Glutamatergic neuron (in vitro differentiated cells): ENCODE results near the gene RASAL2. TPM values are rescaled to one million over a fixed set of nuclear protein-coding genes. Genes with fewer than 3 reads are reported as not detected.

Experiments used
- DNase-seq: peaks from one replicate; pipeline ENCODE4 v3.0.0; 2022
- H3K27ac Mint-ChIP-seq: one replicate; pipeline ENCODE4 v1.8.0; 2020; ENCODE audit warnings: mild to moderate bottlenecking, mixed read lengths, inconsistent platforms; ENCODE audit not compliant: unreplicated experiment
- H3K27me3 Mint-ChIP-seq: one replicate; pipeline ENCODE4 v1.8.0; 2020; ENCODE audit warnings: mild to moderate bottlenecking, moderate library complexity, mixed read lengths, inconsistent platforms; ENCODE audit not compliant: unreplicated experiment
- H3K36me3 Mint-ChIP-seq: one replicate; pipeline ENCODE4 v1.8.0; 2020; ENCODE audit warnings: mild to moderate bottlenecking, mixed read lengths, inconsistent platforms; ENCODE audit not compliant: unreplicated experiment
- H3K4me1 Mint-ChIP-seq: one replicate; pipeline ENCODE4 v1.8.0; 2020; ENCODE audit warnings: mild to moderate bottlenecking, low read depth, mixed read lengths, inconsistent platforms; ENCODE audit not compliant: unreplicated experiment
- H3K4me3 Mint-ChIP-seq: one replicate; pipeline ENCODE4 v1.8.0; 2020; ENCODE audit warnings: mild to moderate bottlenecking, mixed read lengths, inconsistent platforms; ENCODE audit not compliant: unreplicated experiment
- H3K9me3 Mint-ChIP-seq: one replicate; pipeline ENCODE4 v1.8.0; 2020; ENCODE audit warnings: mild to moderate bottlenecking, moderate library complexity, mixed read lengths, inconsistent platforms; ENCODE audit not compliant: unreplicated experiment
- total RNA-seq: library from RNA; stranded (reverse); fragmentation: NEBNext Ultra II Directional; extraction: Animal tissue kit (Norgen Biotek cat#: 25700); gene quantifications from one replicate; pipeline ENCODE4 v1.2.1, GENCODE V29; 2021; ENCODE audit not compliant: unreplicated experiment
- TF ChIP-seq, protein P1 (sequence below): fragments of 200-600 bp; sonication (generic); IDR thresholded peaks from one replicate; pipeline ENCODE4 v1.5.0; 2021; ENCODE audit not compliant: partially characterized antibody, unreplicated experiment

RASAL2 gene
- total RNA-seq, 1 donor from 2014 or later, result 12.4 TPM

- H3K27ac Mint-ChIP-seq, result no peak overlapping the region
- H3K9me3 Mint-ChIP-seq, result no peaks in the 10 kb centered on the region
- no peaks in the 10 kb centered on the region for H3K27me3 Mint-ChIP-seq
- no peaks in the 10 kb centered on the region for H3K36me3 Mint-ChIP-seq
- H3K4me1 Mint-ChIP-seq, result no peaks in the 10 kb centered on the region
- no peak overlapping the region for H3K4me3 Mint-ChIP-seq
- TF ChIP-seq, protein P1, sequence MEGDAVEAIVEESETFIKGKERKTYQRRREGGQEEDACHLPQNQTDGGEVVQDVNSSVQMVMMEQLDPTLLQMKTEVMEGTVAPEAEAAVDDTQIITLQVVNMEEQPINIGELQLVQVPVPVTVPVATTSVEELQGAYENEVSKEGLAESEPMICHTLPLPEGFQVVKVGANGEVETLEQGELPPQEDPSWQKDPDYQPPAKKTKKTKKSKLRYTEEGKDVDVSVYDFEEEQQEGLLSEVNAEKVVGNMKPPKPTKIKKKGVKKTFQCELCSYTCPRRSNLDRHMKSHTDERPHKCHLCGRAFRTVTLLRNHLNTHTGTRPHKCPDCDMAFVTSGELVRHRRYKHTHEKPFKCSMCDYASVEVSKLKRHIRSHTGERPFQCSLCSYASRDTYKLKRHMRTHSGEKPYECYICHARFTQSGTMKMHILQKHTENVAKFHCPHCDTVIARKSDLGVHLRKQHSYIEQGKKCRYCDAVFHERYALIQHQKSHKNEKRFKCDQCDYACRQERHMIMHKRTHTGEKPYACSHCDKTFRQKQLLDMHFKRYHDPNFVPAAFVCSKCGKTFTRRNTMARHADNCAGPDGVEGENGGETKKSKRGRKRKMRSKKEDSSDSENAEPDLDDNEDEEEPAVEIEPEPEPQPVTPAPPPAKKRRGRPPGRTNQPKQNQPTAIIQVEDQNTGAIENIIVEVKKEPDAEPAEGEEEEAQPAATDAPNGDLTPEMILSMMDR, result no peak
- no peak for DNase-seq
Observed at GRCh38 chr1:178143730-178144690, 50.1 kb downstream of the RASAL2 start.

DNA sequence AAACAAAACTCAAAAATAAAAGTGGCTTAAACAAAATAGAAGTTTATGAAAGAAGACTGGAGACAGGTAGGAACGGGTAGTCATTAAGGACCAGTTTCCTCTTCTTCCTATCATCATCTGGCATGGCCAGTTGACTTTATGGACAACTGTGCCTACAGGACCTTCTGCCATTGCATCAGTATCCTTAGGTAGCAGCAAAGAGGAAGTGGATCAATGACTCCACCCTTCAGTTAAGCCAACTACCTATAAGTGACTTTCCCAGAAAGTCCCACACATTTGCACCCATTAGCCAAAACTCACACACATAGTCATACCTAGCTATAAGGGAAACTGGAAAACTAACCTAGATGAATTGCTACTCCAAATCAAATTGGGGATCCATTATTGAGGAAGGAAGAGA, 51.7 kb downstream of the RASAL2 start:
- Mint-ChIP-seq H3K27ac (no peak overlapping the region), H3K4me1 (no peaks in the 10 kb centered on the region), H3K4me3 (no peak overlapping the region), H3K27me3 (no peaks in the 10 kb centered on the region), H3K36me3 (no peaks in the 10 kb centered on the region), H3K9me3 (no peaks in the 10 kb centered on the region)
- no peak for DNase-seq
- TF ChIP-seq, protein P1, result no peak

- H3K27ac Mint-ChIP-seq, result no peak overlapping the region
- no peaks in the 10 kb centered on the region for H3K27me3 Mint-ChIP-seq
- no peak overlapping the region for H3K4me3 Mint-ChIP-seq
- no peaks in the 10 kb centered on the region for H3K36me3 Mint-ChIP-seq
- no peak for DNase-seq
- no peaks in the 10 kb centered on the region for H3K4me1 Mint-ChIP-seq
- H3K9me3 Mint-ChIP-seq, result no peaks in the 10 kb centered on the region
- TF ChIP-seq, protein P1, result no peak
Observed at GRCh38 chr1:178146436-178146835, 52.5 kb downstream of the RASAL2 start.

DNA sequence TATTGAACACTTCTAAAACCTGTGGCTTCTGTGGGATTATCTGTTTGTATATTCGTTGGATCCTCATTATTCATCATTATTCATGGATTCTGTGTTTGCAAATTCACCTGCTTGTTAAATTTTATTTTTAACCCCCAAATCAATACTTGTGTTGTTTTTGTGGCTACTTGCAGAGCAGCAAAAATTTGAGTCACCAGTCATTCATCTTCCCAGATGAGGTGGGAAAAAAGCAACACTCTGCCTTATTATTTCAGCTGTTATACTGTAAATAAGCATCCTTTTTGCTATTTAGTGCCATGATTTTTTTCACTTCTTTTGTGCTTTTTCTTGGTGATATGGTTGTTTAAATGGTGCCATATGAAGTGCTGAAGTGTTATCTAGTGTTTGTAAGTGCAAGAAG, 56.7 kb downstream of the RASAL2 start:
- Mint-ChIP-seq H3K9me3 (no peaks in the 10 kb centered on the region), H3K4me1 (no peaks in the 10 kb centered on the region), H3K36me3 (no peaks in the 10 kb centered on the region)

More for the DNA sequence above, 56.7 kb downstream of the RASAL2 start:
- H3K27me3 Mint-ChIP-seq, result no peaks in the 10 kb centered on the region
- TF ChIP-seq, protein P1, result no peak
- H3K4me3 Mint-ChIP-seq, result no peak overlapping the region
- no peak overlapping the region for H3K27ac Mint-ChIP-seq
- no peak for DNase-seq
